Measurements from ENCODE around the gene DEXI. TPM values are rescaled to one million over a fixed set of nuclear protein-coding genes. Genes with fewer than 3 reads are reported as not detected.

The DEXI gene
- total RNA-seq: 50.4 TPM
- 10 to 100 TPM; 46.8 to 64.5 (median 54.6) TPM for polyA plus RNA-seq (ENCODE audit: insufficient read depth in 1 of 8, insufficient read length in 8 of 8, low replicate concordance in 1 of 8)
- long read RNA-seq, donor 1, full-length matches to known transcripts: 19 of 27 reads
- long read RNA-seq, donor 1, partial matches to known transcripts: 8 of 27 reads
- long read RNA-seq, donor 1, other reads (novel, unspliced or antisense): 0 of 27 reads
- long read RNA-seq, donor 2, full-length matches to known transcripts: 3 of 8 reads
- long read RNA-seq, donor 2, partial matches to known transcripts: 5 of 8 reads
- long read RNA-seq, donor 2, other reads (novel, unspliced or antisense): 0 of 8 reads
- long read RNA-seq, donor 3, full-length matches to known transcripts: 49 of 49 reads
- long read RNA-seq, donor 3, partial matches to known transcripts: 0 of 49 reads
- long read RNA-seq, donor 3, other reads (novel, unspliced or antisense): 0 of 49 reads
- long read RNA-seq, donor 4, full-length matches to known transcripts: 15 of 15 reads
- long read RNA-seq, donor 4, partial matches to known transcripts: 0 of 15 reads
- long read RNA-seq, donor 4, other reads (novel, unspliced or antisense): 0 of 15 reads
- long read RNA-seq, donor 5, full-length matches to known transcripts: 65 of 90 reads
- long read RNA-seq, donor 5, partial matches to known transcripts: 25 of 90 reads
- long read RNA-seq, donor 5, other reads (novel, unspliced or antisense): 0 of 90 reads
- long read RNA-seq, donor 6, full-length matches to known transcripts: 33 of 33 reads
- long read RNA-seq, donor 6, partial matches to known transcripts: 0 of 33 reads
- long read RNA-seq, donor 6, other reads (novel, unspliced or antisense): 0 of 33 reads
- long read RNA-seq, donor 7, full-length matches to known transcripts: 33 of 33 reads
- long read RNA-seq, donor 7, partial matches to known transcripts: 0 of 33 reads
- long read RNA-seq, donor 7, other reads (novel, unspliced or antisense): 0 of 33 reads
- long read RNA-seq, donor 8, full-length matches to known transcripts: 24 of 24 reads
- long read RNA-seq, donor 8, partial matches to known transcripts: 0 of 24 reads
- long read RNA-seq, donor 8, other reads (novel, unspliced or antisense): 0 of 24 reads
- long read RNA-seq, donor 9, full-length matches to known transcripts: 25 of 25 reads
- long read RNA-seq, donor 9, partial matches to known transcripts: 0 of 25 reads
- long read RNA-seq, donor 9, other reads (novel, unspliced or antisense): 0 of 25 reads
- long read RNA-seq, donor 10, full-length matches to known transcripts: 24 of 24 reads
- long read RNA-seq, donor 10, partial matches to known transcripts: 0 of 24 reads
- long read RNA-seq, donor 10, other reads (novel, unspliced or antisense): 0 of 24 reads
- long read RNA-seq, donor 11, full-length matches to known transcripts: 36 of 36 reads
- long read RNA-seq, donor 11, partial matches to known transcripts: 0 of 36 reads
- long read RNA-seq, donor 11, other reads (novel, unspliced or antisense): 0 of 36 reads

DNA sequence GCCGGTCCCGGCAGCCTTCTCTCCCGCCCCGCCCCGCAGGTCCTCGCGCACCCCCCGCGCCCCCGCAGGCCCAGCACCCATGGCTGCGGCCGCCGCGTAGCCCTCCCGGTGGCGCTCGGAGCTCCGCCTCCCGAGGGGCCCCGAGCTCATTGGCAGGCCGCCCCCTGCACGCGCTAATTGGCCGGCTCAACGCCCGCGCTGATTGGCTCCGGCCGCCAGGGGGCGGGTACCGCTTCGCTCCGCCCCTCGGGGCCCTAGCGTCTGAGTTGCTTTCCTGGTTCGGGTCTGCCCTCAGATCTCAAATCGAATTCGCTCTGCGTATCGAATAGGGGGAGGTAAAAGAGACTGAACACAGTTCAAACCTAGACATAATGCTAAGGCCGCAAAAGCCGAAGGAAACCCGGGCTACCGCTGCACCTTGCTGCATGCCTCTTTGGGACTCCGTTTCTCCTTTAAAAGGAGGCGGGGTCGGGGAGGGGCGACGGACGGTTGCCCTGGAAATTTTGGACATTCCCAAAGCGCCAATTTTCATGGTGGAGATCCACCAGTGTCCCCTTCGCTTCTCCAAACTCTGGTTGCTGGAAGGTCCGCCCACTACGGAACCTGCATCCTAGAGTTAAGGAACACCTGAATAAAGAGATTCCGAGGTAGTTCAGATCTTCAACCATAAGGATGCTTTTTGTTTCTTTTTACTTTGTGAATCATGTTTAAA is at the start of gene DEXI:
Gene DEXI, minus strand, starts transcription at position 117 of the 712 bp plus-strand sequence. CDS start 463 bp downstream, outside the sequence.
- Histone ChIP-seq H3K36me3 (ENCODE audit: control insufficient read depth, insufficient read depth, low read length) (peaks cover 19% of the 10 kb centered on the region), H3K4me3 (ENCODE audit: low read length) (peak within 1 kb of the TSS; percentile 48), H3K27me3 (ENCODE audit: control insufficient read depth, insufficient read depth, low read length) (no peaks in the 10 kb centered on the region), H3K27ac (ENCODE audit: low read length) (peak within 1 kb of the TSS; percentile 56), H3K9me3 (replicated peaks; ENCODE audit: control insufficient read depth, low read depth, low read length) (no peaks in the 10 kb centered on the region), H3K4me1 (ENCODE audit: control insufficient read depth, insufficient read depth, low read length) (peaks cover 65% of the 10 kb centered on the region)
- DNase-seq: peak; percentile 95
- 1% methylated on average over 52 of the region's 55 CpGs for WGBS (ENCODE audit: insufficient coverage)

DNA sequence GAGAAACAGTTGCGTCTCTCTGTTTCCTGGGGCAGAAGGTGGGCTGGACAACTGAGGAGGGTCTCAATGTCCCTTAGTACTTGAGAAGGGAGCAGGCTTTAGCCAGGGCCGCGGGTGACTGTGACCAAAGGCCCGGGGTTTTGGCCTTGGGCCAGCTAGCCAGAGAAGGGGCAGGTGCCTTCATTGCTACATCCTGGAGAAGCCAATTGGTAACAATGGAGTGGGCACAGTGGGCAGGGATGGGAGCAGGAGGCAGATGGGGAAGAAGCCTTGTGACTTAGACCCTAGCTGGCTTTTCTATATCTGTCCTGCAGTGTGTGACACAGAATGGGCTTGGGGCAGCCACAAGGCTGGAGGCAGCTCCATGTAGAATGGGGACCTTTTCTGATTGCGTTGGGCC is 48.1 kb upstream of the DEXI start:
- no peaks in the 10 kb centered on the region for H3K27me3 ChIP-seq (ENCODE audit: control insufficient read depth, insufficient read depth, low read length)
- no peak overlapping the region for H3K27ac ChIP-seq (ENCODE audit: low read length)
- DNase-seq: no peak
- no peak overlapping the region for H3K4me3 ChIP-seq (ENCODE audit: low read length)
- H3K36me3 ChIP-seq (ENCODE audit: control insufficient read depth, insufficient read depth, low read length): peaks cover 40% of the 10 kb centered on the region
- H3K9me3 ChIP-seq (replicated peaks; ENCODE audit: control insufficient read depth, low read depth, low read length): no peaks in the 10 kb centered on the region
- 97% methylated on average over 5 of the region's 5 CpGs for WGBS (ENCODE audit: insufficient coverage)
- H3K4me1 ChIP-seq (ENCODE audit: control insufficient read depth, insufficient read depth, low read length): peaks cover 15% of the 10 kb centered on the region

DNA sequence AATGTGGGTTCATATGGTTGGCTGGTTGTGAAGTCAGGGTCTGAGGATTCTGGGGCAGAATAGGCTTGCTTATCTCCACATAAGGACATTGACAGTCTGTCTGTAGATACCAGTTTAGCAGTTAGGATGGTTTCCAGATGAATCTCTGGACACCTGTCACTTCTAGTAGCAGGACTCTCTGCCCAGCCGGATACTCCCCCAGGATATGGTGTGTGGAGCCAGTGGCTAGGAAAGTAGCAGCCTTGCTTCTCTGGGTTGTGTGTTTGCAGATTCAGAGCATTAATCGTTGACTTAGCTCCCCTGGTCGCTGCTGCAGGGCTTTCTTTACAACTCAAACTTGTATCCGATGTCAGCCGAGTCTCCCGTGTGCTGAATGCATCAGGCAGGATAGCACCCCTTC is 47.3 kb upstream of the DEXI start:
- 46% methylated on average over 6 of the region's 6 CpGs for WGBS (ENCODE audit: insufficient coverage)

DNA sequence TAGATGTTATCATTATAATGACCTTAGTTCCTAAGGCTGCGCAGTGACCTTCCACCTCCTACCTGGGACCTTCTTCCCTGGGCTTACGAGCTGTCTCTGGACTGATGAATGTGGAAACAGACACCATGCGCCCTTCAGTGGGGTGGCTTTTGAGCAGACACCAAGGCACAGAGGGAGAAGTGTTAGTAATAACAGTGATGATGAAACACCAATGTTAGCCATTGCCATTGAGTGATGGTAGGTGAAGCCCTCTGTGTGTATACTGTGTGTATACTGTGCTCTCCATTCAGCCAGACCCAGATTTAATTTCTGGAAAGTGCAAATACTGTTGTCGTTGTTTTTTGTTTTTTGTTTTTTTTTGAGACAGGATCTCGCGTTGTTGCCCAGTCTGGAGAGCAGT is 46.6 kb upstream of the DEXI start:
- WGBS (ENCODE audit: insufficient coverage): 100% methylated on average over 1 of the region's 6 CpGs
- DNase-seq: no peak
- no peak overlapping the region for H3K4me3 ChIP-seq (ENCODE audit: low read length)
- H3K27me3 ChIP-seq (ENCODE audit: control insufficient read depth, insufficient read depth, low read length): no peaks in the 10 kb centered on the region
- H3K9me3 ChIP-seq (replicated peaks; ENCODE audit: control insufficient read depth, low read depth, low read length): no peaks in the 10 kb centered on the region
- H3K4me1 ChIP-seq (ENCODE audit: control insufficient read depth, insufficient read depth, low read length): peaks cover 20% of the 10 kb centered on the region
- H3K27ac ChIP-seq (ENCODE audit: low read length): no peak overlapping the region
- H3K36me3 ChIP-seq (ENCODE audit: control insufficient read depth, insufficient read depth, low read length): peaks cover 29% of the 10 kb centered on the region

More for the DNA sequence above, 47.3 kb upstream of the DEXI start:
- no peaks in the 10 kb centered on the region for H3K9me3 ChIP-seq (replicated peaks; ENCODE audit: control insufficient read depth, low read depth, low read length)
- no peaks in the 10 kb centered on the region for H3K27me3 ChIP-seq (ENCODE audit: control insufficient read depth, insufficient read depth, low read length)
- H3K4me3 ChIP-seq (ENCODE audit: low read length): no peak overlapping the region
- H3K36me3 ChIP-seq (ENCODE audit: control insufficient read depth, insufficient read depth, low read length): peaks cover 32% of the 10 kb centered on the region
- H3K27ac ChIP-seq (ENCODE audit: low read length): no peak overlapping the region
- no peak for DNase-seq
- H3K4me1 ChIP-seq (ENCODE audit: control insufficient read depth, insufficient read depth, low read length): peaks cover 17% of the 10 kb centered on the region

DNA sequence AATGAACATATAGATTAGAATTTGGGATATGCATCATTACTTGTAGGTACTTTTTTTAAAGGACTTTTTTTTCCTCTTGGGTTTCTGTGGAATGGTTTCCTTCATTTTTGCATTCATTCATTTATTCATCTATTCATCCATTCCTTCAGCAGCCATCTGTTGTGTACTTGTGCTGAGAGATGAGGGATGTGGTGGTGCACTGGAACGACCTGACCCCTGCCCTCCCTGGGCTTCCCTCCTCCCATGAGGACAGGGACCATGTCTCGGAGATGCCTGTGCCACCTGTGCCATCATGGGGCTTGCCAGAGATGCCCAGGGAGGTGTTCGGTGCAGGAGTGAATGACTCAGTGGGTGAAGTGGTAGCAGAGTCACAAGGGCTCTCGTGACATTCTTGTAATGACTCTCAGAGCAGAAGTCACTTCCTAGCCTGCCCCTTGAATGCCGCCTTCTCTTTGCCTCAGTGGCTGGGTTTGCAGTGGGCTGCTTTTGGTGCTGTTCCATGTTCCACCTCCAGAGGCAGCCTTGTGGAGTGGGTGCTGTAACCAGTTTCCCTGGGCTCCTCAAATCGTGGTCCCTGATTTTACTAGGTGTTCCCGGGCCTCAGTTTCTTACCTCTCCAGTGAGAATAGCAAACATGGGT is 46.0 kb upstream of the DEXI start:
- Histone ChIP-seq H3K27me3 (ENCODE audit: control insufficient read depth, insufficient read depth, low read length) (no peaks in the 10 kb centered on the region), H3K4me3 (ENCODE audit: low read length) (no peak overlapping the region), H3K36me3 (ENCODE audit: control insufficient read depth, insufficient read depth, low read length) (peaks cover 28% of the 10 kb centered on the region), H3K9me3 (replicated peaks; ENCODE audit: control insufficient read depth, low read depth, low read length) (no peaks in the 10 kb centered on the region), H3K4me1 (ENCODE audit: control insufficient read depth, insufficient read depth, low read length) (peaks cover 24% of the 10 kb centered on the region), H3K27ac (ENCODE audit: low read length) (no peak overlapping the region)
- 86% methylated on average over 2 of the region's 7 CpGs for WGBS (ENCODE audit: insufficient coverage)
- DNase-seq: no peak

DNA sequence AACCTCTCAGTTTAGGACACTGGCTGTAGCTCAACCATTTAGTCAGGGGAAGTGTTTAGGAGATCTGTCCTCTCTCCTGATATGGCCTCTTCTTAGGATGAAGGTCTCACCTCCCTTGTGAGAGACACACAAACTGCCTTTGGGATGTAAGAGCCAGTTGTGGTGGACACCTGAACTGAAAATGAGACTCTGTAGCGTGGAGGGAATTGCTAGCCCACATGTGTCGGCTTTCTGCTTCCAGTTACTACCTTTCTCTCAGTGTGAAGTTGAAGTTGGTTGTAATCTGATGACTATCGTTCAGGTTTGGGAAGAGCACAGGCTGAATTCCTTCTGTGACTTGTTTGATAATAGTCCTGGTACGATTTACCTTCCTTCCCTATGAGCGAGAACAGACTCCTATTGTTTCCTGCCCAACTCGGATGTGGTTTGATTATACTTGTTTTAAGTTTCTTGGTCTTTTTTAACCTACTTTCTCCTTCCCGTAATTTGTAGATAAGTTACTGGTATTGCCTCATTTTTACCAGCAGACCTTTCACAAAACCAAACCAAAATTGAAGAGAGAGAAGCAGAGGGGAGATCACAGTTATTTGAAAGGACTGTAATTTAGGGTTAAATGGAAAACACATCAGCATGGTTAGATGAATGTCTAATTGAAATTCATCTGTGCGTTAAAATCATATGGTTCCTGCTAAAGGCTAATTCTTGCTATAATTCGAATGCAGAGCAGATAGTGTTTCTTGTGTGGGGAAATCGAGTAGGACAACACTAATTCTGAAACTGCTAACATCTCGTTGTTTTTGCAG is 45.3 kb upstream of the DEXI start:
- Histone ChIP-seq H3K27ac (ENCODE audit: low read length) (no peak overlapping the region), H3K4me3 (ENCODE audit: low read length) (no peak overlapping the region), H3K4me1 (ENCODE audit: control insufficient read depth, insufficient read depth, low read length) (peaks cover 23% of the 10 kb centered on the region), H3K27me3 (ENCODE audit: control insufficient read depth, insufficient read depth, low read length) (no peaks in the 10 kb centered on the region), H3K36me3 (ENCODE audit: control insufficient read depth, insufficient read depth, low read length) (peaks cover 28% of the 10 kb centered on the region), H3K9me3 (replicated peaks; ENCODE audit: control insufficient read depth, low read depth, low read length) (no peaks in the 10 kb centered on the region)
- 57% methylated on average over 1 of the region's 11 CpGs for WGBS (ENCODE audit: insufficient coverage)
- no peak for DNase-seq

DNA sequence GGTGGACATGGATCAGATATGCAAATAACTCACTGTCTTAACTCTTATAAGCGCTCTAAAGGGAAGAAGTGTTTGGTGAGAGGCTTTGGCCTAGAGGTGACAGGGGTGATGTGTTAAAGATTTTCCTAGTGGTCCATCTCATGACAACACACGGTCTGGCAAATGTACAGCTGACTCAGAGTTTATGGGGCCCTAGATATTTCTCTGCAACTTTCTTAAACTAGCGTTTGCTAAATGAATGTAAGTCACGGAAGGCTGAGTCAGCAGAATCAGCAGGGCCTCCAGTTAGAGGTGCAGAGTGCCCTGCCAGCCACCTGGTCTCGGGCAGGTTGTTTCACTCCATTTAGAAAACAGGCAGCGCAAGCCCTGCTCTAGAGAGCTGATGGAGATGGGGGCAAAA is 42.2 kb upstream of the DEXI start:
- Histone ChIP-seq H3K27me3 (ENCODE audit: control insufficient read depth, insufficient read depth, low read length) (no peaks in the 10 kb centered on the region), H3K4me1 (ENCODE audit: control insufficient read depth, insufficient read depth, low read length) (peaks cover 41% of the 10 kb centered on the region), H3K27ac (ENCODE audit: low read length) (peak overlapping the region; percentile 20), H3K9me3 (replicated peaks; ENCODE audit: control insufficient read depth, low read depth, low read length) (no peaks in the 10 kb centered on the region), H3K4me3 (ENCODE audit: low read length) (no peak overlapping the region), H3K36me3 (ENCODE audit: control insufficient read depth, insufficient read depth, low read length) (peaks cover 17% of the 10 kb centered on the region)
- DNase-seq: peak; percentile 81
- 93% methylated on average over 2 of the region's 6 CpGs for WGBS (ENCODE audit: insufficient coverage)

DNA sequence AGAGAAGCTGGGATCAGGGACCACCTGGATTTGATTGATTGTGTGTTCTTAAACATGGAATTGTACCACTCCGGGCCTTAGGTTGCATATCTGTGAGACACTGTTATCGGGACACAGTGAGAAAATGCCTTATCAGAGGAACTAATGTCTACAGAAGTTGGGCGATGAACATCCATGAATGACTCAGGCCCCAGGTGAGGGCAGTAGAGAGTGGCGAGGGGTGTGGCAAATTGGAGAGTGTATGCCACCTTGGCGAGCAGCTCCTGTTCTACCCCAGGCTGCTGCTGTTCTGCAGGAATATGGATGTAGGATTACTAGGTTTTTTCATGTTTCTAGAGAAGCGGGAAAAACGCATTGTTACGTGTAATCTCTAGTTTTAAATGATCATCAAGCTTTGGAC is 40.9 kb upstream of the DEXI start:
- 74% methylated on average over 8 of the region's 8 CpGs for WGBS (ENCODE audit: insufficient coverage)
- peaks cover 22% of the 10 kb centered on the region for H3K36me3 ChIP-seq (ENCODE audit: control insufficient read depth, insufficient read depth, low read length)

More for the DNA sequence above, 40.9 kb upstream of the DEXI start:
- Histone ChIP-seq H3K4me1 (ENCODE audit: control insufficient read depth, insufficient read depth, low read length) (peaks cover 53% of the 10 kb centered on the region), H3K4me3 (ENCODE audit: low read length) (no peak overlapping the region), H3K9me3 (replicated peaks; ENCODE audit: control insufficient read depth, low read depth, low read length) (no peaks in the 10 kb centered on the region), H3K27ac (ENCODE audit: low read length) (peak overlapping the region; percentile 86), H3K27me3 (ENCODE audit: control insufficient read depth, insufficient read depth, low read length) (no peaks in the 10 kb centered on the region)
- DNase-seq: no peak
